Colon (tissue), 2 donors: ENCODE data around the gene VPS13C.

ENCODE experiments used
- FAIRE-seq: peaks from 2 replicates; lab custom pipeline; 2012; peaks lifted over from hg19 to GRCh38; lab: Jason Lieb, UNC
- donor health status: control.
- donor health status: control.

The VPS13C gene

GRCh38 chr15:61815356-61816083 lies 244.7 kb downstream of the VPS13C start:
- no peak for FAIRE-seq

GRCh38 chr15:61812476-61812875 lies 247.8 kb downstream of the VPS13C start:
- FAIRE-seq = no peak

GRCh38 chr15:61811952-61812351 lies 248.3 kb downstream of the VPS13C start:
- FAIRE-seq = no peak

GRCh38 chr15:61809216-61809615 lies 251.0 kb downstream of the VPS13C start:
- no peak for FAIRE-seq

GRCh38 chr15:61807281-61807929 lies 252.8 kb downstream of the VPS13C start:
- FAIRE-seq = no peak
